NOMO-1 treated with DMSO at 0.1 percent for 48 hours (cell line): Measurements from ENCODE around the gene RNF13.
"Not testable (repeated sequence)": the region's sequence is repeated elsewhere in the genome, so short reads cannot be mapped to it uniquely, and the experiment has no call there.

ENCODE experiments used
- DNase-seq: peaks from one replicate; lab custom pipeline; 2025; ENCODE audit not compliant: unreplicated experiment; lab: John Stamatoyannopoulos, UW

RNF13 gene

DNA sequence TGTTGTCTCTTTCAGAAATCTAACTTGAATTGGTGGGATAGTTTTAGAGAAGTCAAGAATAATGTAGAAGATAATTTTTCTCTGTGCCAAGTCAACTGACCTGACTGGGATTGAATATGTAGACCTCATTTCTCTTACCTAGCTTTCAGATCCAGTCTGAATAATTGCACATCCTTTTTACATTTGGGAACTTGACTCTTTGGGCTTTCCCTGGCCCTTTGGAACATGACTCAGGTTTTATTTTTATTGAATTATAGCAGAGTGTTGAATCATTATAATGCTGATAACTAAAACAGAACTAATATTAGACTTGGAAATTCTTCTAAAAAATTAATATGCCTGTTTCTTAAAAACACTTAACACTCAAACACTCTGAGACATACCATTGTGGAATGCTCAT lies 81.2 kb downstream of the RNF13 start:
- DNase-seq: no peak

DNA sequence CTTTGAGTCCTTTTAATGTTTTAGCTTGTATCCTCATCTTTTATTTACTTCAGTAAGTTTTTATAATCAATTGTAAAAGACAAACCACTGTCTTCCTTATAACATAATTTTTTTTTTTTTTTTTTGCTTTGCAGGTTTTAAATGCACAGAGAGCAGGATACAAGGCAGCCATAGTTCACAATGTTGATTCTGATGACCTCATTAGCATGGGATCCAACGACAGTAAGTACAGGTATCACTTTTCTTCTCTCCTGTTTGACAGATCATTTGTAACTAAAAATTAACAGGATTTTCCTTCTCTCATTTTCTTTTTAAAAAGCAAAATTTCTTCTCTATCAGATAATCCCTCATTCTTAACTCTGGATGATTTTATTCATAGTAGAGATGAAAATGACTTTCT lies 82.3 kb downstream of the RNF13 start:
- DNase-seq: no peak

DNA sequence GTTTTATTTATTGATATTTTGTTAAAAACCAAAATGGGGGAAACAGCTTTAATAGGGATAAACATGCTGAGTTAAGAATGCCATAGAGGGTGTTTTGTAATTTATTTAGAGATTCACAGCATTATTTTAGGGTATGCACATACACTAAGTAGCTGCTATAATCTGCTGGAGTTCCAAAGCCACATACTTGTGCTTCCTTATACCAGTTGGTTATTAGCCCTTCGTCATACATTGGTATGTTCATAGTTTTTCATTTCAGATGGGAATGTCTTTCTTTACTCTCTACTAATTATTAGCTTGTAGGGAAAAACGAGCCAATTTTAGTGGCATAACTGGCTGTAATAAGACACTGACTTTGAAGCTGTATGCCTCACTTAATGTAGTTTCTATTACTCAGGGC lies 82.8 kb downstream of the RNF13 start:
- no peak for DNase-seq

DNA sequence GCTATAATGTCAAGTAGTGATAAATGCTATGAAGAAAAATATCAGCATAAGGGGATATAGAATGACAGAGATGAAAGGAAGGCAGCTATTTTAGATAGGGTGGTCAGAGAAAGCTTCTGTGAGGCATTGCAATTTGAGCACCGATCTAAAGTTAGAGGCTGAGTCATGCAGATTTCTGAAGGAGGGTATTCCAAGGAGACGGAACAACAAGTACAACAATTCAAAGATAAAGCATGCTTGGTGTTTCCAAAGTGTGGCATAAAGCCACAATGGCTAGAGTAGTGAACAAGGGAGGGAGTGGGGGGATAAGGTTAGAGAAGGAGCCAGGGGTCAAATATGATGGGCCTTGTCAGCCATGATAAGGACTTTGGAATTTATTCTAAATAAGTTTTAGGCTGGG lies 85.8 kb downstream of the RNF13 start:
- no peak for DNase-seq

DNA sequence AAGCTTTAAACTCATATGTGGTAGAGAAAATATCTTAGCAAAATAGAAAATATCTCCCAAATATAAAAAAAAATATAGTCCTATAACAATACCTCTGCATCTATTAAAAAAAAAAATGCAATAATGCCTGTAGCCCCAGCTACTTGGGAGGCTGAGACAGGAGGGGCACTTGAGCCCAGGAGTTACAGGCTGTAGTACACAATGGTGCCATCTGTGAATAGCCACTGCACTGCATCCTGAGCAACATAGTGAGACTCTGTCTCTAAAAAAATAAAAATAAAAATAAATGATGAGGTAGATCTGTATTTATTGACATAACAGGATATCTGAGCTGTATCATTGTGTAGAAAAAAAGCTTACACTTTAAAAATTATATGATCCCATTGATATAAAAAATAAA lies 87.3 kb downstream of the RNF13 start:
- DNase-seq: no peak

DNA sequence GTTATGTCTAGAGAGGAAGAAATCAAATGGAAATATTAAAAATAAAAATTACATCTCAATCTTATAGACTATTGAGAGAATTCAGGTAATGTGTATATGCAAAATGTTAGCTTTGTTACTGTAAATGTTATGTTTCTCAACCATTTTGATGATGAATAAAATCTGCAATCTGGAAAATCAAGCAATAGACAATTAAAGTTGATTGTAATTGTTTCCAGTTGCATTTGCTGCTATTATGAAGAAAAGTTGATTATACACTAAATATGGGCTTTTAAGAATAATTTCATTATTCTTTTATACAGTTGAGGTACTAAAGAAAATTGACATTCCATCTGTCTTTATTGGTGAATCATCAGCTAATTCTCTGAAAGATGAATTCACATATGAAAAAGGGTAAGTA lies 88.8 kb downstream of the RNF13 start:
- no peak for DNase-seq

DNA sequence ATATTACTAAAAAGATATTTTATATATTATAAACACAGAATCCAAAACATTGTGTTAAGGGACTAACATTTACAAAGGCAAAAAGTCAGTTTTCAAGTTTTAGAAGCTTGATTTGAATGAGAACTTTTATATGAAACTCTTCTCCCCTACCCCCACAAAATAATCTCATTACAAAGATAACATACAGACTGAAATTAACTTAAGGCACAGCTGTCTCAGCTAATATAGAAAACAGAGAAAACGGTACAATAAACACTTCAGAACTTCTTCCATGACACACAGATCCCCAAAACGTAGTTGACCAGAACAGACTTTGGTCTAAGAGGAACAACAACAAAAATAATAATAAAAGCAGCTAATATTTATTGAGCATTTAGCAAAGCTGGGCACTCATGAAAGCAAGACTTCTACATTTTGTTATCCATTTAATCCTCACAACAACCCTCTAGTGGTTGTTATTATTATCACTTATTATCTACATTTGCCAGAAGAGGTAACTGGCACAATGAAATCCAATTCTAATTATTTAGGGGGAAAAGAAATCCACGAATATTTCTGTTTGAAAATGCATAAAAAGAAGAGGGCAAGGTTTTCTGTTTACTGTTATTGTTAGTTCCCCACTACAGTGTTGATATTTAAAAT lies 89.6 kb downstream of the RNF13 start:
- no peak for DNase-seq

DNA sequence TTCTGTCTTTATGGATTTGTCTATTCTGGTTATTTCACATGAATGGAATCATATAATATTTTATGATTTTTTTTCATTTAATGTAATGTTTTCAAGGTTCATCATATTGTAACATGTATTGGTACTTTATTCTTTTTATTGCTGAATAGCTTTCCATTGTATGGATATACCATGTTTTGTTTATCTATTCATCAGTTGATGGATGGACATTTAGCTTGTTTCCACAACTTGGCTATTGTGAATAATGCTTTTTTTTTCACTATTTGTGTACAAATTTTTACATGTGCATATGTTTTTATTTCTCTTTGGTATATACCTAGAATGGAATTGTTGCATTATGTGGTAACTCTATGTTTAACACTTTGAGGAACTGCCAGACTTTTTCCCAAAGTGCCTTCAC lies 93.0 kb downstream of the RNF13 start:
- no peak for DNase-seq

DNA sequence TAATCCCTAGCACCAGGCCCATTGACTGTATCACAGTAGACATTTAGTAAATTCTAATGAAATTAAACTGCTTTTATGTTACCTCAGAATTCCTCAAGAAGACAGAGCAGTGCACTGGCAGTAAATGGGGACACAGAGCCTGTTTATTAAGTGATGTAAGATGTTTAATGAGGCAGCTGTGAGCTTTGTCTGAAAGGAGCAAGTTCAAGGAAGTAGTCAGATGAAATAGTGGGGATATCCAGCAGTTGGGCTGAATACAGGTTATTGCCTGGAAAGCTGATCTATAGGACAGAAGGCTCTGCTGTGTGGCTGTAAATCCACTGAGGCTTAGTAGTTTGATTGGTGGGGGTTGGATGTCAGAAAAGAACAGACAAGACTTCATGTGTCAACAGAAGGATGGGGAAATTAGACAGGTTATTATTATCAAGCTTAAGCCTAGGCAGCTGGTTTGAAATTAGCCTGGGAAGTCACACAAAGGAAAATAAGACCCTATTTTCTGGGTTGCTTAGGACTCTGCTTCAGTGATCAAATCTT lies 95.5 kb downstream of the RNF13 start:
- DNase-seq: no peak

DNA sequence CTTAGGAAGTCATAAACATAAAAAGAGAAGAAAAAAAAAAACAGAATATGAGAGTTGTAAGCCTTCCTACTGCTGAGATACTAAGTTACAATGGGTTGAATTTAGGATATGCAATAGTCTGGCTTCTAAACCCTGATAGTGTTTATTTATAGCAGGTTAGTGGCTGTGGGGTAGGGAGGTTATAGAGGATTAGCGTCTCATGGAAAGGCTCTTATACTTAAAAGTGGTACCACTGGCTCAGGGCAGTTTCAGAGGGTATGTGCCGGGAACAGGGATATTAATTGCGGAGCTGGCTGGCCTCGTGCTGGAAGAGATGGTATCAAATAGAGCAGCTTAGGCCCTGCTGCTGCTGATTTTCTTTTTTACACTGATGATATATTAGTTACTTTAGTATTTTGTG lies 96.9 kb downstream of the RNF13 start:
- no peak for DNase-seq

DNA sequence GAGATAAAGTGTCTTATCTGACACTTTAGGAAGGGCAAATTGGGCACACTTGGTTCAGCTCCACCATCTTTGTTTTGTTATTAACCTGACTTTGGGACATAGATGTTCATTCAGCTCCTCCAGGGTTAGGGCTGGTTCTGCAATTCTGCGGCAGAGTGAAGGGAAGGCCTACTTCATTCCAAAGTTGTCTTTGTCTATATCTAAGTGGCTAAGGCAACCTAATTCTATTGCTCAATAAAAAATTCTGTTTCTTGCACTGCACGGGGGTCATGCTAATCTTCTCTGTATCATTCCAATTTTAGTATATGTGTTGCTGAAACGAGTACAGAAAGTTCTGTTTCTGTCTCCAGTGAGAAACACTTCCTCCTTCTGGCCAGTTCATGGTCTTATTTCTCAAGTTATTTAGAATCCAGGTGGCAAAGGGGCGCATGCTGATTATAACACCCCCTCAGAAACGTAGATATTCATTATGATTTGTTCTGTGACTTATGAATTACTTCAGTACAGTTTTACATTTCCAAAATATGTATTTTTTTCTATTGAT lies 104.2 kb downstream of the RNF13 start:
- DNase-seq: peak; percentile 54

DNA sequence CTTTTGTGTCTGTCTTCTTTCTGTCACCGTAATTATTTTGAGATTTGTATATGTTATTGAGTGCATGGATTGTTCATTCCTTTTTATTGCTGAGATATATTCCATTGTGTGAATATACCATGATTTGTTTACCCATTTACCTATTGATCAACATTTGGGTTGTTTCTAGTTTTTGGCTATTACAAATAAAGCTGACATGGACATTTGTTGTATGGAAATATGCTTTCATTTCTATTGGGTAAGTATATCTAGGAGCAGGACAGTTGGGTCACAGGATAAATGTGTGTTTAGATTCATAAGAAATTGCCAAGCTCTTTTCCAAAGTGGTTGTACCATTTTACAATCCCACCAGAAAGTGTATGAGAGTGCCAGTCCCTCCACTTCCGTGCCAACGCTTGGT lies 106.5 kb downstream of the RNF13 start:
- DNase-seq: no peak

DNA sequence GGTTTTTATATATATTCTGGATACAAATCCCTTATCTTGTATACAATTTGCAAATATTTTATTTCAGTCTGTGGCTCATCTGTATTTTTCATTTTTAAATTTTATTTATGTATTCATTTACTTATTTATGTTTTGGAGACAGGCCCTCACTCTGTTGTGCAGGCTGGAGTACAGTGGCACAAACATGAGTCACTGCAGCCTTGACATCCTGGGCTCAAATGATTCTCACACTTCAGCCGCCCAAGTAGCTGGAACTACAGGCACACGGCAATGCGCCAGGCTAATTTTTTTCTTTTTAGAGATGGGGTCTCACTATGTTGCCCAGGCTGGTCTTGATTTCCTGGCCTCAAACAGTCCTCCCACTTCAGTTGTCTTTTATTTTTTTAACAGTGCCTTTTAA lies 107.1 kb downstream of the RNF13 start:
- DNase-seq: no peak

DNA sequence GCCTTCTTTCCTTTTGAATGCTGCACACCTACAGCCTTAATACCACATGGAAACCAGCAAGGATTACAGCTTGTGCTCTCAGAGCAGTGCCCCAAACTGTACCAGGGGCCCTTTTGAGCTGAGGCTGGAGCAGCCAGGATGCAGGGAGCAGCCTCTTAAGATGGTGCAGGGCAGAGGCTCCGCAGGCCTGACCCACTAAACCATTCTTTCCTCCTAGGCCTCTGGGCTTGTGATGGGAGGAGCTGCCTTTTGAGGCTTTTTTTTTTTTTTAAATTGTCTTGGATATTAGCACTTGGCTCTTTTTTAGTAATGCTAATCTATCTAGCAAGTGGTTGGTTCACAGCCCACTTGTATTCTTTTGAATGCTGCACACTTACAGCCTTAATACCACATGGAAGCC lies 120.0 kb downstream of the RNF13 start:
- DNase-seq: no peak

DNA sequence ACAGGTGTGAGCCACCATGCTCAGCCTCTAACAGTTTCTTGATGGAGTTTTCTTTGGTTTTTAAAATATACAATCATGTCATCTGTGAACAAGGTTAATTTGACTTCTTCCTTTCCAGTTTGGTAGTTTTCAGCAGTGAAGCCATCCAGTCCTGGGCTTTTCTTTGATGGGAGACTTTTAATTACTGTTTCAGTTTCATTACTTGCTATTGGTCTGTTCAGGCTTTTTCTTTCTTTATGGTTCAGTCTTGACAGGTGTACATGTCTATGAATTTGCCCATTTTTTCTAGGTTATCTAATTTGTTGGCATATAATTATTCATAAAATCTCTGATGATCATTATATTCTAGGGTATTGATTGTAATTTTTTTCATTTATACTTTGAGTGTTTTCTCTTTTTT lies 120.8 kb downstream of the RNF13 start:
- no peak for DNase-seq

DNA sequence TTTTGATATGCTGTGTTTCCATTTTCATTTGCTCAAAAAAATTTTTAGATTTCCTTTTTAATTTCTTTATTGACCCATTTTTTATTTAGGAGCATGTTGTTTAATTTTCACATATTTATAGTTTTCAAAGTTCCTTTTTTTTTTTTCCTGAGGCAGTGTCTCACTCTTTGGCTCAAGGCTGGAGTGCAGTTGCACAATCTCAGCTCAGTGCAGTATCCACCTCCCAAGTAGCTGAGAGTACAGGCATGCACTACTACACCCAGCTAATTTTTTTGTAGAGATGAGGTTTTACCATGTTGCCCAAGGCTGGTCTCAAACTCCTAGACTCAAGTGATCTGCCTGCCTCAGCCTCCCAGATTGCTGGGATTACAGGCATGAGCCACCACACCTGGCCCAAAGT lies 121.5 kb downstream of the RNF13 start:
- DNase-seq: peak; percentile 30

DNA sequence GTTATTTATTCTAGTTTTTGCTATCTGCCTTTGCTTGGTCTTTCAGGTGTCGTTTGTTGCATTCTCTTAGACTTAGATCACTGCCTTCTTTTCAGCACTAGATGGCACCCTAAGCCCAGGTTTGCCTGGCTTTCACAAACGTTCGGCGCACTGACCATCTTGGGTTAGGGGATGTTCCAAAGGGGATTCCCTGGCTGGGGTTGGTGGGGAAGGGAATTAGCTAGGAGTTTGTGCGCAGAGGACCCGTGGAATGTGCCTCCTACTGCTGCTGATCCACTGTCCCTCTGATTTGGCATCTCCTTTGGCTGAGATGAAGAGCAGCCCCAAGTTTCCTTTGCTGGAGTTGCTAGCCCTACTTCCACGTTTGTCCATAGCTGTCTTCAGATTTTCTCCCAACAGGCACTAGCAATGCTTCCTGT lies 123.8 kb downstream of the RNF13 start:
- DNase-seq: peak; percentile 47

DNA sequence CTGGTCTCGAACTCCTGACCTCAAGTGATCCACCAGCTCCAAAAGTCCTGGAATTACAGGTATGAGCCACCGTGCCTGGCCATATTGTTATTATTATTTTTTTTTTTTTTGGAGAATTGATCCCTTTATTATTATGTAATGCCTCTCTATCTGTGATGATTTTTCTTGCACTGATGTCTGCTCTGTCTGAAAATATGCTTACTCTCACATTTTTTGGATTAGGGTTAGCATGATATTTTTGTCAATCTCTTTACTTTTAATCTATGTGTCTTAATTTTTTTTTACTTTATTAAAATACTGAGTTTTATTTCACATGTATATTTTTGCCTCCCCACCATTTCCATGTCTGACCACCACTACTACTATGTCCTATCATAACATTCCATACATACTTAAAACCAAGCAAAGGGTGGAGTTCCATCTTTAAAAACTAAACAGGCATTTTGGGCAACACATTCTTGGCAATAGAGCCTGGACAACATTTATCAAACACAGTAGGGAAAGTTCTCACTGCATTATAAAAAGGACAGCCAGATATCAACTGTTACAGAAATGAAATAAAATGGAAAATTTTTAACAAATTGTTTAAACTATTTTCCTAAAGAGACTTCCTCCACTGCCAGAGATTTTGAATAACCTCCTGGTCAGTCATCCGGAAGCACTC lies 125.5 kb downstream of the RNF13 start:
- DNase-seq: not testable (repeated sequence)

DNA sequence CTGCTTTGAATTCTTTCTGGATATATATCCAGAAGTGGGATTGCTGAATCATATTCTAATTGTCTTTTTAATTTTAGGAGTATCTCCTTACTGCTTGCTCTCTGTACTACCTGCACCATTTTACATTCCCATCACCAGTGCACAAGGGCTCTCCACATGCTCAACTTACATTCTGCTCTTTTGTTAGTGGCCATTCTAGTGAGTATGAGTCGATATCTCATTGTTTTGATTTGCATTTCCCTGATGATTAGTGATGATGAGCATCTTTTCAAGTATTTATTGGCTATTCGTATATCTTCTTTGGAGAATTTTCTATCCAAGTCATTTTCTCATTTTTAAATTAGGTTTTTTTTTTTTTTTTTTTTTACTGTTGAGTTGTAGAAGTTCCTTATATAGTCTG lies 128.2 kb downstream of the RNF13 start:
- no peak for DNase-seq

DNA sequence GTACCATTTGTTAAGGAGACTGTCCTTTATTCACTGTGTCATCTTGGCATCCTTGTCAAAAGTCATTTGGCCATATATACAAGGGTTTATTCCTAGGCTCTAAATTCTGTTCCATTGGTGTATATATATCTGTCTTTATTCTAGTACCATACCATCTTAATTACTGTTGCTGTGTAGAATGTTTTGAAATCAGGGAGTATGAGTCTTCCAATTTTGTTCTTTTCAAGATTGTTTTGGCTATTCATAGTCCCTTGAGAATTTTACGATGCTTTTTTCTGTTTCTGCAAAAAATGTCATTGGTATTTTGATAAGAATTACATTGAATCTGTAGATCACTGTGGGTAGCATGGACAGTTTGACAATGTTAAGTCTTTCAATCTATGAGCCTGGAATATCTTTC lies 128.9 kb downstream of the RNF13 start:
- no peak for DNase-seq

DNA sequence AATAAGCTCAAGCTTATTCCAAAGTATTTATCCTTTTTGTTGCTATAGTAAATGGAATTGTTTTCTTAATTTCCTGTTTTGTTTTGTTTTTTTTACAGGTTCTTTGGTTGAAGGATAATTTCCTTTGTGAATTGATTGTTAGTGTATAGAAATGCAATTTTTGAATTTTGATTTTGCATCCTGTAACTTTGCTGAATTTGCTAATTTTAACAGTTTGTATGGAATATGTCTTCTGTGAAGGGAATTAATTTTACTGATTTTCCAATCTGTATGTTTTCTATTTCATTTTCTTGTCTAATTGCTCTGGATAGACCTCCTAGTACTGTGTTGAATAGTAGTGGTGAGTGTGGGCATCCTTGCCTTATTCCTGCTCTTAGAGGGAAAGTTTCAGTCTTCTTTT lies 129.4 kb downstream of the RNF13 start:
- no peak for DNase-seq

DNA sequence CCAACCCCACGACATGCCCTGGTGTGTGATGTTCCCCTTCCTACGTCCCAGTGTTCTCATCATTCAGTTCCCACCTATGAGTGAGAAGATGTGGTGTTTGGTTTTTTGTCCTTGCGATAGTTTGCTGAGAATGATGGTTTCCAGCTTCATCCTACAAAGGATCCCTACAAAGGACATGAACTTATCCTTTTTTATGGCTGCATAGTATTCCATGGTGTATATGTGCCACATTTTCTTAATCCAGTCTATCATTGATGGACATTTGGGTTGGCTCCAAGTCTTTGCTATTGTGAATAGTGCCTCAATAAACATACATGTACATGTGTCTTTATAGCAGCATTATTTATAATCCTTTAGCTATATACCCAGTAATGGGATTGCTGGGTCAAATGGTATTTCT lies 131.0 kb downstream of the RNF13 start:
- not testable (repeated sequence) for DNase-seq

DNA sequence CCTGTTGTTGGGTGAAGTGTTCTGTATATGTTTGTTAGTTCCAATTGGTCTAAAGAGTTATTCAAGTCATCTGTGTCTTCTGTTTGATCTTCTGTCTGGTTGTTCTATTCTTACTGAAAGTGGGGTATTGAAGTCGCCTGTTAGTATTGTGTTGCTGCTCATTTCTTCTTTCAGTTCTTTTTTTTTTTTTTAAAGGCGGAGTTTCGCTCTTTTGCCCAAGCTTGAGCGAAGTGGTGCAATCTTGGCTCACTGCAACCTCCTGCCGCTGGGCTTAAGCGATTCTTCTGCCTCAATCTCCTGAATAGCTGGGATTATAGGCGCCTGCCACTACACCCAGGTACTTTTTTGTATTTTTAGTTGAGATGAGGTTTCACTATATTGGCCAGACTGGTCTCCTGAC lies 134.2 kb downstream of the RNF13 start:
- peak; percentile 91 for DNase-seq
